H1 (cell line): ENCODE results near the gene TRPV2. TPM values are rescaled to one million over a fixed set of nuclear protein-coding genes. Genes with fewer than 3 reads are reported as not detected.

Experiments used
- CTCF ChIA-PET: fragments of 300-600 bp; sonication (Branson Sonifier 250); formaldehyde crosslinking; loops from one replicate; lab custom pipeline; 2021; ENCODE audit not compliant: partially characterized antibody; lab: Charles Lee
- POLR2A ChIA-PET: fragments of 300-600 bp; sonication (Branson Sonifier 250); formaldehyde crosslinking; loops from one replicate; lab custom pipeline; 2021; ENCODE audit warnings: inconsistent platforms; ENCODE audit not compliant: partially characterized antibody; lab: Charles Lee
- DNase-seq, 2 experiments: peaks; one replicate each; pipeline versions ENCODE4 v3.0.0 to v3.0.0-alpha.2; 2010 to 2022; ENCODE audit warnings: low spot score in 2 of 2, low read depth in 1 of 2, mixed read lengths in 1 of 2
- FAIRE-seq: peaks from 2 replicates; lab custom pipeline; 2011; peaks lifted over from hg19 to GRCh38; lab: Jason Lieb, UNC
- H2AFZ ChIP-seq: 2 replicates; pipeline ENCODE4 v1.8.1; 2012; ENCODE audit warnings: low read length, inconsistent platforms
- H2AK5ac ChIP-seq: 2 replicates; pipeline ENCODE4 v1.6.1; 2013; ENCODE audit warnings: low read depth, low read length
- H2BK120ac ChIP-seq: replicated peaks from 2 replicates; pipeline ENCODE3; 2013; ENCODE audit warnings: low read depth, low read length, inconsistent platforms
- H2BK12ac ChIP-seq: 2 replicates; pipeline ENCODE4 v1.6.1; 2013; ENCODE audit warnings: low read depth, low read length
- H2BK15ac ChIP-seq: 2 replicates; pipeline ENCODE4 v1.6.1; 2013; ENCODE audit warnings: low read length
- H2BK20ac ChIP-seq: 2 replicates; pipeline ENCODE4 v1.6.1; 2013; ENCODE audit warnings: low read length
- H2BK5ac ChIP-seq: 2 replicates; pipeline ENCODE4 v1.6.1; 2013; ENCODE audit warnings: low read depth, low read length
- H3K14ac ChIP-seq: 2 replicates; pipeline ENCODE4 v1.6.1; 2013; ENCODE audit warnings: inconsistent platforms; ENCODE audit not compliant: insufficient read length
- H3K18ac ChIP-seq: 2 replicates; pipeline ENCODE4 v1.6.1; 2013; ENCODE audit warnings: low read length; ENCODE audit errors: extremely low read depth
- H3K23ac ChIP-seq: 2 replicates; pipeline ENCODE4 v1.6.1; 2013; ENCODE audit warnings: inconsistent platforms; ENCODE audit not compliant: insufficient read length
- H3K23me2 ChIP-seq: 2 replicates; pipeline ENCODE4 v1.6.1; 2013; ENCODE audit warnings: low read depth, low read length
- H3K27ac ChIP-seq: 2 replicates; pipeline ENCODE4 v1.6.1; 2011; ENCODE audit warnings: low read depth, low read length, inconsistent platforms
- H3K27me3 ChIP-seq, 4 experiments: replicated peaks in 1 of 4; 1 replicate in 1 of 4; 2 replicates in 3 of 4; pipeline versions ENCODE4 v1.6.1 to v1.8.1; 2011 to 2013; ENCODE audit warnings: low read length in 3 of 4, mild to moderate bottlenecking in 3 of 4, inconsistent platforms in 2 of 4, mixed read lengths in 2 of 4, moderate library complexity in 1 of 4; ENCODE audit not compliant: control insufficient read depth in 3 of 4, insufficient read depth in 3 of 4; ENCODE audit errors: extremely low read depth in 1 of 4
- H3K36me3 ChIP-seq, 4 experiments: 2 replicates each; pipeline versions ENCODE4 v1.6.1 to v1.8.1; 2011 to 2013; ENCODE audit warnings: mild to moderate bottlenecking in 4 of 4, low read length in 3 of 4, moderate library complexity in 2 of 4, control low read depth in 1 of 4, inconsistent platforms in 1 of 4; ENCODE audit not compliant: insufficient read depth in 4 of 4, control insufficient read depth in 2 of 4
- H3K4ac ChIP-seq: replicated peaks from 2 replicates; pipeline ENCODE3; 2013; ENCODE audit warnings: low read length, low read depth, mixed read lengths, inconsistent platforms; ENCODE audit not compliant: insufficient read length
- H3K4me1 ChIP-seq, 4 experiments: replicated peaks in 1 of 4; 1 replicate in 1 of 4; 2 replicates in 3 of 4; pipeline versions ENCODE4 v1.6.1 to v1.8.1; 2011 to 2013; ENCODE audit warnings: low read length in 3 of 4, inconsistent platforms in 2 of 4, mixed read lengths in 1 of 4; ENCODE audit not compliant: insufficient read depth in 4 of 4, control insufficient read depth in 3 of 4
- H3K4me2 ChIP-seq, 2 experiments: 2 replicates each; pipeline versions ENCODE4 v1.6.1 to v1.8.1; 2011 to 2013; ENCODE audit warnings: low read depth in 2 of 2, low read length in 2 of 2, control low read depth in 1 of 2, inconsistent platforms in 1 of 2, mild to moderate bottlenecking in 1 of 2; ENCODE audit not compliant: insufficient read depth in 1 of 2
- H3K4me3 ChIP-seq, 4 experiments: fragments of 200-600, 300-600 bp in 1 of 4; sonication (generic), shearing (Covaris generic), sonication (Bioruptor Twin) in 1 of 4; 2 replicates each; pipeline versions ENCODE4 v1.5.1 to v1.8.1; 2011 to 2016; ENCODE audit warnings: low read length in 4 of 4, low read depth in 3 of 4, control low read depth in 2 of 4, inconsistent platforms in 2 of 4, mild to moderate bottlenecking in 2 of 4, mixed read lengths in 1 of 4, moderate library complexity in 1 of 4; ENCODE audit not compliant: insufficient read depth in 2 of 4; ENCODE audit errors: extremely low read depth in 1 of 4
- H3K56ac ChIP-seq: replicated peaks from 2 replicates; pipeline ENCODE3; 2013; ENCODE audit warnings: low read depth, mild to moderate bottlenecking, mixed read lengths, low read length, inconsistent platforms; ENCODE audit not compliant: insufficient read length
- H3K79me1 ChIP-seq: 2 replicates; pipeline ENCODE4 v1.6.1; 2013; ENCODE audit warnings: low read depth, low read length, control low read depth
- H3K79me2 ChIP-seq, 2 experiments: 2 replicates each; pipeline versions ENCODE4 v1.6.1 to v1.8.1; 2012 to 2013; ENCODE audit warnings: low read length in 2 of 2, mild to moderate bottlenecking in 2 of 2, inconsistent platforms in 1 of 2; ENCODE audit not compliant: insufficient read depth in 2 of 2, control insufficient read depth in 1 of 2
- H3K9ac ChIP-seq, 4 experiments: replicated peaks in 1 of 4; 1 replicate in 1 of 4; 2 replicates in 3 of 4; pipeline versions ENCODE4 v1.6.1 to v1.8.1; 2011 to 2013; ENCODE audit warnings: low read depth in 3 of 4, low read length in 3 of 4, control low read depth in 2 of 4, mild to moderate bottlenecking in 2 of 4, moderate library complexity in 2 of 4, inconsistent platforms in 1 of 4; ENCODE audit errors: extremely low read depth in 1 of 4
- H3K9me3 ChIP-seq, 2 experiments: 2 replicates each; pipeline versions ENCODE4 v1.6.1 to v1.8.1; 2012 to 2013; ENCODE audit warnings: mild to moderate bottlenecking in 2 of 2, moderate library complexity in 2 of 2, control low read depth in 1 of 2, inconsistent platforms in 1 of 2, low read depth in 1 of 2, low read length in 1 of 2, mixed read lengths in 1 of 2; ENCODE audit not compliant: insufficient read depth in 2 of 2
- H4K20me1 ChIP-seq, 2 experiments: replicated peaks in 1 of 2; 2 replicates each; pipeline versions ENCODE3 to v1.8.1; 2011 to 2013; ENCODE audit warnings: inconsistent platforms in 2 of 2, low read length in 2 of 2, mild to moderate bottlenecking in 1 of 2; ENCODE audit not compliant: insufficient read depth in 2 of 2, control insufficient read depth in 1 of 2
- H4K5ac ChIP-seq: 2 replicates; pipeline ENCODE4 v1.6.1; 2013; ENCODE audit warnings: low read length, low read depth, mixed read lengths, inconsistent platforms; ENCODE audit not compliant: insufficient read length
- H4K8ac ChIP-seq: 2 replicates; pipeline ENCODE4 v1.8.0; 2013; ENCODE audit warnings: mild to moderate bottlenecking, moderate library complexity, low read length, inconsistent platforms; ENCODE audit not compliant: insufficient read depth; ENCODE audit errors: extremely low read depth
- H4K91ac ChIP-seq: replicated peaks from 2 replicates; pipeline ENCODE3; 2013; ENCODE audit warnings: low read length, mixed read lengths, inconsistent platforms; ENCODE audit not compliant: insufficient read length
- POLR2A ChIP-seq, 2 experiments: IDR thresholded peaks; 1 replicate in 1 of 2; 2 replicates in 1 of 2; pipeline ENCODE4 v1.6.1; 2011; ENCODE audit warnings: low read depth in 2 of 2, low read length in 2 of 2, mild to moderate bottlenecking in 2 of 2; ENCODE audit errors: control extremely low read depth in 1 of 2
- POLR2AphosphoS5 ChIP-seq: IDR thresholded peaks from 2 replicates; pipeline ENCODE4 v1.6.1; 2011; ENCODE audit warnings: low read depth, low read length
- TEAD4 ChIP-seq: IDR thresholded peaks from 2 replicates; pipeline ENCODE4 v1.6.1; 2012; ENCODE audit warnings: low read depth, low read length, inconsistent platforms, mixed read lengths
- WGBS, 2 experiments: shearing (Covaris generic) in 1 of 2; methylation state at CpG; one replicate each; pipeline versions ENCODE4 v1.1.6 to v1.1.7; 2013 to 2015; ENCODE audit warnings: low lambda C conversion rate in 2 of 2, mixed read lengths in 2 of 2, inconsistent platforms in 1 of 2, low coverage in 1 of 2, missing lambda C conversion rate in 1 of 2; ENCODE audit not compliant: insufficient replicate concordance in 2 of 2, insufficient coverage in 1 of 2, insufficient read length in 1 of 2; ENCODE audit errors: extremely low coverage in 1 of 2, missing lambda C conversion rate in 1 of 2; 5-methylcytosine and 5-hydroxymethylcytosine counted together
- polyA plus RNA-seq, 7 experiments: library from polyadenylated mRNA; depleted of rRNA in 3 of 7; stranded (reverse) in 5 of 7; unstranded in 2 of 7; fragments of >200 nt in 5 of 7; fragments of 200-250 nt in 2 of 7; gene quantifications; 1 replicate in 5 of 7; 2 replicates in 1 of 7; 4 replicates in 1 of 7; pipeline versions ENCODE4 v1.2.1 to v1.2.3, GENCODE V29; 2011 to 2013; ENCODE audit warnings: missing spikeins in 2 of 7, mixed read lengths in 2 of 7
- total RNA-seq: library from RNA; stranded (reverse); fragmentation: NEBNext Ultra II Directional; extraction: Animal tissue kit (Norgen Biotek cat#: 25700); gene quantifications from 2 replicates; pipeline ENCODE4 v1.2.1, GENCODE V29; 2021

The TRPV2 gene
- total and polyA plus RNA-seq, 2 of the 8 experiments (the other 6 are each of a cell fraction or from before 2014, with no cell fraction given): 1.7 to 2.1 TPM

DNA sequence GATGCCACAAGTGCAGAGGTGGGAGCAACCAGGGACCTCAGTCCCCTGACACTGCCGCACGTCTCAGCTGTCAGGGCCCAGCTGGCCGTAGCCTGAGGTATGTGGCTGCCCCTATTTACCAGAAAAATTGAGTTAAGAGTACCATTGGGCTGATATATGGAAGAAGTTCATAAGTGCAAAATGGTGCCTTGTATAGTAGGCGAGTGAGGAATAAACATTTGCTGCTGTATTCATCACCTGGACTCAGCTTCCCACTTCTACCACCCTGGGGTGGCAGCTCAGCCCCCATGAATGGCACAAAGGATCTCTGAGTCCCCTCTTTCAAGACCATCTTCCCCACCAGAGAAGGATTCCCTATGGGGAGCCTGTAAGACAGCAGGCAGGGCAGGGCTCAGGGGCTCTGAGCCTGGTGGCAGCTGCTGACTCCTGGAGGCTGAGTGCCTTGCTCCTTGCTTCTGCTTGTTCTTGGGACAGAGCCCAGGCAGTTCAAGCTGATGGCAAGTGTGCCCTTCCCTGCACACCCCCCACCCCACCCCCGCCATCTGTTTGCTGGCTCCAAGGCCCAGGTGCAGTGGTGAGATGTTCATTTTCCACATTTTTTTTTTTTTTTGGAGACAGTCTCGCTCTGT lies 29.0 kb downstream of the TRPV2 start:
- DNase-seq: no peak
- H3K79me1 ChIP-seq: peaks cover 4% of the 10 kb centered on the region; the same call in 1 of the 2 replicates
- peaks cover 9% of the 10 kb centered on the region for H3K23me2 ChIP-seq
- H3K14ac ChIP-seq: no peak overlapping the region
- peaks cover 3 to 11% of the 10 kb centered on the region in 2 experiments; a peak in 2 of 4 replicates for H3K79me2 ChIP-seq
- CTCF ChIA-PET: interaction anchor here (1.2 to 36.9 kb wide), 5 partner anchors 10 to 125 kb away, joined by 3 to 941 read pairs (median 10); partner anchors contain the start of gene ZNF287
- 93% methylated on average over 6 of the region's 6 CpGs; no CpG with 5 or more reads in 1 of the 2 experiments for WGBS, 2 experiments
- 0 out of 2 replicates have a peak overlapping the region, but pooled peaks have one; percentile 21 for H2BK15ac ChIP-seq
- no peak overlapping the region for H3K23ac ChIP-seq
- H3K56ac ChIP-seq: no peak overlapping the region
- no peak overlapping the region for H2BK20ac ChIP-seq
- H3K27ac ChIP-seq: no peak overlapping the region
- no peak for FAIRE-seq
- H2BK5ac ChIP-seq: peak overlapping the region; percentile 73; the same call in 1 of the 2 replicates
- no peak overlapping the region for H3K4ac ChIP-seq
- H4K8ac ChIP-seq: no peak overlapping the region
- no peak overlapping the region for H4K91ac ChIP-seq
- no peak overlapping the region for H2AK5ac ChIP-seq
- H3K4me1 ChIP-seq: peaks cover 0 to 15% (median 7%) of the 10 kb centered on the region in 4 experiments; a peak in 5 of 7 replicates
- peaks cover 5 to 46% of the 10 kb centered on the region in 2 experiments for H4K20me1 ChIP-seq
- no peak overlapping the region for H2AFZ ChIP-seq
- H3K4me3 ChIP-seq: no peak overlapping the region
- no peak overlapping the region; a peak in 1 of 7 replicates for H3K9ac ChIP-seq
- H2BK12ac ChIP-seq: no peak overlapping the region
- no peaks in the 10 kb centered on the region for H3K27me3 ChIP-seq
- H2BK120ac ChIP-seq: no peak overlapping the region
- POLR2A ChIA-PET: interaction anchor here (0.6 to 9.3 kb wide), 27 partner anchors 8 to 1789 kb away, joined by 3 to 204 read pairs (median 5); partner anchors contain the start of genes CENPV, TRPV2 and UBB
- no peak overlapping the region for H4K5ac ChIP-seq
- no peaks in the 10 kb centered on the region for H3K9me3 ChIP-seq
- TF ChIP-seq TEAD4 (no peak), POLR2AphosphoS5 (peak; percentile 74), POLR2A (IDR thresholded peaks at IDR 0.05; ENCODE audit: control extremely low read depth in 1 of 2, low read depth in 2 of 2, low read length in 2 of 2) (peak; percentile 47 to 82; a peak in 2 of 3 replicates)
- H3K18ac ChIP-seq: no peak overlapping the region
- peaks cover 18 to 81% (median 44%) of the 10 kb centered on the region in 4 experiments for H3K36me3 ChIP-seq
- no peak overlapping the region for H3K4me2 ChIP-seq
